Right renal pelvis (tissue), 4 donors: ENCODE results near the gene ELOVL5. TPM values are rescaled to one million over a fixed set of nuclear protein-coding genes. Genes with fewer than 3 reads are reported as not detected.
A peak's percentile ranks its signal among the peaks of the same experiment; 100 is the strongest.
"Not testable (repeated sequence)": the region's sequence is repeated elsewhere in the genome, so short reads cannot be mapped to it uniquely, and the experiment has no call there.

ENCODE experiments used
- DNase-seq, 4 donors: peaks; one replicate each; pipeline ENCODE4 v3.0.0-alpha.2; 2013; ENCODE audit warnings: low read depth in 4 of 4, low spot score in 3 of 4, missing footprints in 1 of 4
- polyA plus RNA-seq, 4 donors: library from polyadenylated mRNA; unstranded; fragments of 120-200 nt; gene quantifications; one replicate each; pipeline ENCODE4 v1.2.1, GENCODE V29; 2013; ENCODE audit not compliant: insufficient read length in 4 of 4

ELOVL5 gene
- polyA plus RNA-seq, 4 donors = 71.6 to 87.7 (median 85.6) TPM

GRCh38 chr6:53331678-53332077, 17.1 kb downstream of the ELOVL5 start:
- DNase-seq = no peak

GRCh38 chr6:53330137-53330536, 18.6 kb downstream of the ELOVL5 start:
- DNase-seq = no peak

- no peak for DNase-seq
Observed at GRCh38 chr6:53328375-53328774, 20.4 kb downstream of the ELOVL5 start.

GRCh38 chr6:53327017-53327395, 21.7 kb downstream of the ELOVL5 start:
- DNase-seq = no peak

GRCh38 chr6:53326372-53327016, 22.3 kb downstream of the ELOVL5 start:
- no peak for DNase-seq

- DNase-seq = no peak
Observed at GRCh38 chr6:53325785-53326184, 23.0 kb downstream of the ELOVL5 start.

- DNase-seq = no peak
Observed at GRCh38 chr6:53322188-53323029, 26.3 kb downstream of the ELOVL5 start.

- peak in 1 of 4 donors; percentile 27 for DNase-seq
Observed at GRCh38 chr6:53321701-53322100, 27.0 kb downstream of the ELOVL5 start.

- DNase-seq = no peak
Observed at GRCh38 chr6:53320964-53321363, 27.8 kb downstream of the ELOVL5 start.

- no peak for DNase-seq
Observed at GRCh38 chr6:53318429-53318828, 30.3 kb downstream of the ELOVL5 start.

GRCh38 chr6:53317861-53318260, 30.9 kb downstream of the ELOVL5 start:
- no peak for DNase-seq

- not testable (repeated sequence) for DNase-seq
Observed at GRCh38 chr6:53317299-53317698, 31.5 kb downstream of the ELOVL5 start.

GRCh38 chr6:53316142-53316541, 32.6 kb downstream of the ELOVL5 start:
- DNase-seq = no peak

- DNase-seq = no peak
Observed at GRCh38 chr6:53315086-53315724, 33.5 kb downstream of the ELOVL5 start.

GRCh38 chr6:53313784-53314400, 34.9 kb downstream of the ELOVL5 start:
- DNase-seq = no peak

- DNase-seq = no peak
Observed at GRCh38 chr6:53312355-53312754, 36.4 kb downstream of the ELOVL5 start.

GRCh38 chr6:53311586-53311935, 37.2 kb downstream of the ELOVL5 start:
- DNase-seq = no peak

- no peak for DNase-seq
Observed at GRCh38 chr6:53310771-53311585, 37.8 kb downstream of the ELOVL5 start.

GRCh38 chr6:53309901-53310300, 38.8 kb downstream of the ELOVL5 start:
- DNase-seq = no peak
